Stimulated activated CD4-positive, alpha-beta T cell treated with anti-CD3 and anti-CD28 coated beads, Interleukin-4, amount 100 ng/mL, for 48 hours (primary cell): ENCODE measurements around the gene SLC18A2.

ENCODE experiments used
- DNase-seq, 2 donors: peaks; one replicate each; pipeline ENCODE4 v3.0.0-alpha.2; 2020; ENCODE audit warnings: low read depth in 2 of 2

SLC18A2 gene

DNA sequence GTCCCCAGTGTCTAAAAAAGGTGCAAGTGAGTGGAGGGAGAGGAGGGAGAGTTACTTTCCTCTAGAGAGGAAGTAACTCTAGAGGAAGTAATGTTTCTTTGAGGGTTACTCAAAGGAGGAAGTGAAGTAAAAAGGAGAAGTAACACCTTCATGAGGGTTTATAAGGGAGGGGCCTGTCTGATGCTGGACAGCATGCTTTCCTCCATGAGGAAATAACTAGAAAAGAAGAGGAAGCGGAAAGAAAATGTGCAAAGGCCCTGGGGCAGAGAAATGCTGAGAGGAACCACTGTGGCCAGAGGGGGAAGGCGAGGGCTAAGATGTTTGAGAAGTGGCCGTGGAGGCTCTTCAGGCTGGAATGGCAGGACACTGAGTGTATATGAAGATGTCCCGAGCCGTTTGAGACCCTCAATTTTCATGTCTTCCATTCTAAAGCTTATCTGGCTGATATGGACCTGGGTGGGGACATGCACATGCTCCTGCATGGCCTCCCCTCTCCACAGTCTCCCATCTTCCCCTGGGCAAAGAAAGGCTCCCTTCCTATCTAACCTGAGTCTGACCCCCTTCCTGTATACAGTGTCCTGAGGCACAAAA, 3.4 kb upstream of the SLC18A2 start:
- DNase-seq, result no peak

DNA sequence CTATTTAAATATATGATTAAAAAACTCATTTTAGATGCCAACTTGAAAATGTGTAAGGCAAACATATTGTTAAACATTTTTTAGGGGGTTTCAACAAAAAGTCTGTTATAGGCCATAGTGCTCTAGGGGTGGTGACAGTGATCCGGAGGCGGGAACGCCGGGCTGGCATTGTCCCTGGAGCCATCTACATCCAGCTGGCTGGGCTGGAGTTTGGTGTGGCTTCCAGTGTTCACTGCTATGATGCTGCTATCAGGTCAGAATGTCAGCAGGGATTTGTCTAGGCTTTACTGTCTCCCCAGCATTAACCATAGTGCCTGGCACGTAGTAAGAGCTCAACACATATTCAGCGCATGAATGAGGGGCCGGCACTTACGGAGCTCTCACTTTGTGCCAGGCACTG, 1.9 kb upstream of the SLC18A2 start:
- no peak for DNase-seq

DNA sequence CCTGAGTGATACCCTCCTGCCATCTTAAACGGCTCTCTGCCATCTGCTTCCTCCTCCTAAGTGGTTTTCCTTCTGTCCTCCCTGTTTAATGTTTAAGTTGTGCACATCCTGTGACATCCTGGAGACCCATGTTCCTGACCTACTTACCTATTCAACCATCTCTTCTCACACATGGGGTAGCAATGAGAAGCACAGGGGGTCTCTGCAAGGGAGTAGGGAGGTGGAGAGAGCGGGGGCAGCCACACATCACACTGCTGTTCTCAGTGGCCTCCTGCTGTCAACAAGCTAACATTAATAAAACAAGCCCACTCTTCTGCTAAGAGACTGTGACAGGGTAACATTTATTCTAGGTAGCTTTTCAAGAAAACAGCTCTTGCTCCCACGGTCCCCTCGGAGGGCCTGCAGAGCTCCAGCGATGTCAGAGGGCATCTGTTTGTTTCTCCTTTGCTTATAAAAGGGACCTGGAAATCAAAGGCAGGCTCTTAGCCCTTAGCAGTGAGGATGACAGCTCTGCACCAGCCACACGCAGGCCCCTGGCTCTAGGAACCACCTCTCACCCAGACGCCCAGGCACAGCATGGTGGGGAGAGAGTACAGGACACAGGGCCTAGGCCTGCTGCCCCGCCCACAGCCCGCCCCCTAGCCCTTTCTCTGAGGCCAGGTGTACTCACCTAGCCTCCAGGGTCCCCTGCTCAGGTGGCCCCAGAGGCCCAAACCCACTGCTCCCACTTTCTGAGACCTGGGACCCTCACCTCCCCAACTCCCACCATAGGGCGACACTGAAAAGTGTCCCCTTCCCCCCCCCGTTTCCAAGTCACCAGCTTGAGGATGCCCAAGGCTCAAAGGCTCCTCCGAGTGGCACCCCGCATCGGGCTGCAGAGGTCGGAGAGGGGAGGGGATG, 943 bp upstream of the SLC18A2 start:
- no peak for DNase-seq

- no peak for DNase-seq
Observed at GRCh38 chr10:117241541-117242462, 888 bp downstream of the SLC18A2 start.

DNA sequence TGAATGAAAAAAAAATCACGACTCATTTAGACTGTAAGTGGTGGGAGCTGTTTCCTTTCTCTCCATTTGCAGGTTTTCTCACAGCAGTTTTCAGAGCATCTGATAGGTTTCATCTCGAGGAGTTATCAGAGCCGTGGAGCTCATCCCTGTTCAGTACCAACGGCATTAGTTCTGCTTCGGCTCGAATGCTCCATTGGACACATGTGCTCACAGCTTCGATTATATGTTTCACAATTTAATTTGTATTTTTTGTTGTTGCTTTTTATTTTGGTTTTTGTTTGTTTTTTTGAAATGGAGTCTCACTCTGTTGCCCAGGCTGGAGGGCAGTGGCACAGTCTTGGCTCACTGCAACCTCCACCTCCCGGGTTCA, 1.5 kb downstream of the SLC18A2 start:
- DNase-seq, result no peak

DNA sequence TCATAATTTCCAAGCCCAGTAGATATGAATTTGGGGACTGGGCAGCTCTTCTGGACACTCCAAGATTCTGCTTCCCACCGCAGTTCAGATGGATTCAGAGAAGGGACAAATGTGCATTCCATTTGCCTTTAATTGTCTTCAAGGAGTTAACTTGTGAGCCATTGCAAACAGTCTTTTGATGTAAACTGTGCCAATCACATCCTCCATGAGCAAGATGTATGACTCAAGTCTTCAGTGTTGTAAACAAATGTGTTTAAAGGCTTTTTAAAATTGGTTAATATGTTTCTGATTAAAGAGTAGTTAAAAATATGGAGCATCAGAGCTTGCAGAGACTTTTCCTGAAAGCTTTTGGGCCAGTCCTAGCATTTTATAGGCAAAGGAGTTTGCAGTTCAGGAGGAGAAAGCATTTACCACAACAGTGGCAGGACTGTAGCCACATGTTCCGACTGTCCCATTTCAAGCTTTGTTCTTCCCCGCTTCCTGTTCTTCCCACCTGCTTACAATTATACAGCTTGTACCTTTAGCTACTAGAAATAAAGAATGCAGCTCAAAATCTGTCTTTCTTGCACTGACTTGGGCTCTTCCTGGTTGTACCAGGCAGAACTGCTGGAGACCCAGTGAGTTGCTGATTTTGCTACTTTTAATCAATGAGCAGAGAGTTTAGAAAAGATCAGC, 6.2 kb downstream of the SLC18A2 start:
- no peak for DNase-seq

GRCh38 chr10:117248750-117249465, 8.0 kb downstream of the SLC18A2 start:
- DNase-seq, result no peak

GRCh38 chr10:117249493-117250093, 8.7 kb downstream of the SLC18A2 start:
- no peak for DNase-seq

- DNase-seq, result no peak
Observed at GRCh38 chr10:117250411-117250810, 9.5 kb downstream of the SLC18A2 start.

GRCh38 chr10:117253908-117254307, 13.0 kb downstream of the SLC18A2 start:
- no peak for DNase-seq

DNA sequence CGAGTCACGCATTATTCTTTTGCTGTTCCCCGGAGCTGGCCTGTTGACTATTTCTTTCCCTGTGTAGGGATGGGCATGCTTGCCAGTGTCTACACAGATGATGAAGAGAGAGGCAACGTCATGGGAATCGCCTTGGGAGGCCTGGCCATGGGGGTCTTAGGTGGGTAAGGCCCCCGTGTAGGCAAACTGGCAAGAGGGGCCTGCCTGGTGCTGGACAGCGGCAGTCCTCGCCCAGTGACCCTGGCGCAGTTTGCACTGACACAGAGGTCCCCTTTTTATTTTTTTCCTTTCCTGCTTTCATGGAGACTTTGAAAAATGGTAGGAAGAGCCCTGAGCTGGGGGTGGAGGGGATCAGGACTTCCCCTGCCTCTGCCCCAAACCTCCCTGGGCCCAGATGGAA, 13.4 kb downstream of the SLC18A2 start:
- DNase-seq, result no peak

DNA sequence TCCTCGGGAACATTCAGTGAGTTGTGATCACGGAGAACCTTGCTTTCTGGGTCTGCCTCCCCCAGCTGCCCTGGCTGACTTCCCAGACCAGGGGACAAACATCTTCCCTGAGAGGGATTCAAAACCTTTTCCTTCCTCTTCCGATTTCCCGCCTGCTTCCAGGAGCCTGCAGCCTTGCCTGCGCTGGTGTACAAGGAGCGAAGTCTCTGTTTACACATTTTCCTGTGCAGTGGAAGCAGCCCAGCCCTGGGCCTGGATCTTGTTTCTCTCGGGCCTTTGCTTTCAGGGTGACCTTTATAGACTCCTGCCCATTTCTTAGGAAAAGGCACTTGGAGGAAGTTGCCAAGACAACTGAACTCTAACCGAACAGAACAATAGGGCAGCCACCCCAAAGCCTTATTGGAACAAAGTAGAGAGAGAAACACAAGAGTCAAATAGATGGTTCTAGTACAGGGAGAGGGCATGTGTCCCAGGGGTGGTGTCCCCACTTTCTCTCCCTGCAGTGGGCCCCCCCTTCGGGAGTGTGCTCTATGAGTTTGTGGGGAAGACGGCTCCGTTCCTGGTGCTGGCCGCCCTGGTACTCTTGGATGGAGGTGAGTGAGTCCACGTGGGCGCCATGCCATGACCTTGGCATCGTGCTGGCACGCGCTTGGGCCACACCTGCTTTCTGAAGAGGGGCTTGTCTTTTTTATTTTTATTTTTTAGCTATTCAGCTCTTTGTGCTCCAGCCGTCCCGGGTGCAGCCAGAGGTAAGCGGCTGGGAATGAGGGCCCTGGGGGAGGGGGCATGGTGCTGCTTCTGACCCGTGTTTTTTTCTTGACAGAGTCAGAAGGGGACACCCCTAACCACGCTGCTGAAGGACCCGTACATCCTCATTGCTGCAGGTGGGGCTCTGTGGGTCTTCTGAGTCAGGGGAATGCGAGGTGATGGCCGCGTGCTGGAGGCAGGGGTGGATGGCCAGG, 14.1 kb downstream of the SLC18A2 start:
- DNase-seq, result no peak

DNA sequence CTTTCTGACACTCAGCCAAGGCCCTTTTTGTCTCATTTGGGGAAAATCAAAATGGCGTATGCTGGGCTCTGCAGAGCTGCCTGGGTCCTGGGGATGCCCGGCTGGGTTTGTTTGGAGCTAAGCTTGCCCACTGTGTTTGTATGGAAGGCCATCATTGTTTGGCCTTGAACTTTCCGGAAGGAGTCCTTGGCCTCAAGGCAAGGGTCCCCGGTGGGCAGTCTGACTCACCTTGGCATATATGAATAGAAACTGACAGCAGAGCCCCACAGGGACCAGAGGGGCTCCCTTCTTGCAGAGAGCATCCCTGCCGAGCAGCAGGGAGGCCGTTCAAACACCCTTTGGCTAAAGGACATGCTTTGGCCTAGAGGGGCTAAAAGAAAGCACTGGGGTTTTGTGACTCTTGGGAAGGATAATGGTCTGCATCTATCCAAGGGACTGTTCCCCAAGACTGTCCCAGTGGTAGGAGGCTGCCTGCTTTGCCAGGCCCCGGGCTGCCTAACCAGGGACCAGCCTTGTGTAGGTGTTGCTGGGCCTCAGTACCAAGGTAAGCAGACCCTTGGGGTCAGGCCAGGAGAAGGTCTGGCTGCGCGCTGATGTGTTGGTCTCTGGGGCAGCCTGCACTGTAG, 15.0 kb downstream of the SLC18A2 start:
- no peak for DNase-seq

GRCh38 chr10:117256910-117257309, 16.0 kb downstream of the SLC18A2 start:
- no peak for DNase-seq

DNA sequence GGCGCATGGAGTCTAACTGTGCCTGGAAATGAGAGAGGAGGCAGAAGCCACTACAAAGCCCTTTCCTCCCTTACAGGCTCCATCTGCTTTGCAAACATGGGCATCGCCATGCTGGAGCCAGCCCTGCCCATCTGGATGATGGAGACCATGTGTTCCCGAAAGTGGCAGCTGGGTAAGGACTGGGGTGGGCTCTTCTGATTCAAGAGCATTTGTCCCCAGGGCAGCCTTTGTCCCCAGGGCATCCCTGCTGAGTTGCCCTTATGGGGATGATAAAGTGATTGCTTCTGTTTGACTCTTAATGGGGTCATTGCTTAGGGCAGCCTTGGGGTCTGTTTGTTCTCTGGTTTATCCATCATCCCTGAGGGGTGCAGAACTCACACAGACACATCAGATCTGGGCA, 16.8 kb downstream of the SLC18A2 start:
- no peak for DNase-seq

DNA sequence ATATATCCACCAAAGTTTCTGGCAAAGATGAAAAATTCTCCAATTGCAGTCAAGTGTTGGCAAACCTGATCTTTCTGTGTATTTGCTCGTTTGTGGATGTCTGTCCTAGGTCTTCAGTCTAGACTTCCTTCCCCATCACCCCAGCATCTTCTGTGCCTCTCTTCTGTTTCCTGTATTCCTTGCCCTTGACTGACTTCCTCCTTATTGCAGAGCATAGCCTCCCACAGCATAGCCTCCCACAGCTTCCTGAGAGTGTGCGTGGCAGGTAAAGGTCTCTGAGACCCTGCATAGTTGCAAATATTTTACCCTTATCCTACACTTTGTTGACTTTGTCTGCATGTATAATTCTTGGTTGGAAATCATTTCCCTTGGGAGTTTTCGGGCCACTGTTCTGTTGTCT, 18.4 kb downstream of the SLC18A2 start:
- DNase-seq, result no peak

DNA sequence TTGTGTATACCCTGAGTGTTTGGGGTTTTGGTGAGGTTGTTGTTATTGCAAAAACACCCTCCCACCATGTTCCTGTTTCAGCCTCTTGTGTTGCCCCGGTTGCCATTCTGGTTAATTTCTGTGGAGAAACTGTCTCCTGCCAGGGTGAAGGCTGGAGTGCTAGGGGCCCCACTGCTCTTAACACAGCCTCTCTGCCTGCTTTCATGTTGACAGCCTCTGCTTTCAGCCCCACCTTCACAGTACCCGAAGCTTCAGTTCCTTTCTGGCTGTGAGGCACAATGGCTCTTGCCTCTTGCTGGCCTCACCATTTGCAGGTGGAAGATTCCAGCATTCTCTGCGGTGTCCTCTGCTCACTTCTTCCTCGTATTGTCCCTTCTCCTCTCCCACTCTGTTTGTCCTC, 19.2 kb downstream of the SLC18A2 start:
- DNase-seq, result no peak

DNA sequence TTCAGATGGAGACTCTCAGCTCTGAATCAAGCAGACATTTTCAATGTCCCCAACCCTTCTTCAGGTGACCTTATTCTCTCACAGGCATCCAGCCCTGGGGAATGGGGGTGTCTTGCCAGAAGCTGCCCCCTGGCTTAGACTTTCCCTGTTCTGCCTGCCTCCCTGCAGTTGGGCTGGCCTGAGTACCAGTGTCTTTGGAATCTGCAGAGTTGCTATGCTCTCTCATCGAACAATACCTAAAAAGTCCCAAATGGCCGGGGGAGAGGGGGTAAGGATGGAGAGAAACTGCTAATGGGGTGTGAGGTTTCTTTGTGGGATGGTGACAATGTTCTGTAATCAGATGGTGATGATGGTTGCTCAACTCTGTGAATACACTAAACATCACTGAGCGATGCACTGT, 20.6 kb downstream of the SLC18A2 start:
- DNase-seq, result no peak

DNA sequence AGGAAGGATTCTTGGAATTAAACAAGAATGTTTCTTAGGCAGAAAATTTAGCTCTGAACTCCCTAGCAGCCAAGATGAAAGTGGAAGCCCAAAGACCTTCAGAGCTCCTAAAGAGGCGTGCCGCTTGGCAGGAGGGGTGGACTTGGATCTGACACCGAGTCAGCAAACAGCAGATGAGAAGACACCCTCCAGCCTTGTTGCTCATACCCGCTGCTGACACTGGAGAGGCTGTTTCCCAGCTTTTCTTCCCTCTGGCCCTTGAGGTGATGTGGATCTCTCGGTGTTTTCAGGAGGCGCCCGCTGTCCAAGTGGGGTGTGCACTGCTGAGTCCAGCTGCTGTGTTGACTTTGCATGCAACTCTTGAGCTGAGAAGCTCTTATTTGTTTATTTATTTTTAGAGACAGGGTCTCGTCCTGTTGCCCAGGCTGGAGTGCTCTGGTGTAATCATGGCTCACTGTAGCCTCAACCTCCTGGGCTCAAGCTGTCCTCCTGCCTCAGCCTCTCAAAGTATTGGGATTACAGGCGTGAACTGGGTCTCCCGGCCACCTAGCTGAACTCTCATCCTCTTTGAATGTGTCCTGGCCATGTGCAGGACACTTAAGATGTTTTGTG, 21.5 kb downstream of the SLC18A2 start:
- no peak for DNase-seq
